Trophoblast cell (in vitro differentiated cells and primary cell): ENCODE data around the gene KCNMB3.
A peak's percentile ranks its signal among the peaks of the same experiment; 100 is the strongest.

Experiments used
- DNase-seq, 2 donors: peaks; one replicate each; pipeline ENCODE4 v3.0.0-alpha.2; 2016
- H2AFZ ChIP-seq: 2 replicates; pipeline ENCODE4 v1.6.1; 2013; ENCODE audit warnings: low read length, moderate library complexity, mild to moderate bottlenecking; ENCODE audit not compliant: insufficient read depth, poor library complexity
- H2AK5ac ChIP-seq: 2 replicates; pipeline ENCODE4 v1.6.1; 2013; ENCODE audit warnings: mild to moderate bottlenecking, low read length
- H2BK120ac ChIP-seq: 2 replicates; pipeline ENCODE4 v1.6.1; 2013; ENCODE audit warnings: low read length, mild to moderate bottlenecking, moderate library complexity; ENCODE audit not compliant: insufficient read depth, poor library complexity
- H2BK12ac ChIP-seq: 2 replicates; pipeline ENCODE4 v1.6.1; 2013; ENCODE audit warnings: mild to moderate bottlenecking, low read length, moderate library complexity
- H2BK5ac ChIP-seq: 2 replicates; pipeline ENCODE4 v1.6.1; 2013; ENCODE audit warnings: low read length, low read depth, moderate library complexity, mild to moderate bottlenecking; ENCODE audit not compliant: poor library complexity
- H3K14ac ChIP-seq: 2 replicates; pipeline ENCODE4 v1.6.1; 2013; ENCODE audit warnings: mild to moderate bottlenecking, low read length
- H3K18ac ChIP-seq: 2 replicates; pipeline ENCODE4 v1.6.1; 2013; ENCODE audit warnings: mild to moderate bottlenecking, low read length
- H3K23ac ChIP-seq: 2 replicates; pipeline ENCODE4 v1.6.1; 2013; ENCODE audit warnings: low read length
- H3K27ac ChIP-seq: 2 replicates; pipeline ENCODE4 v1.5.1; 2013; ENCODE audit warnings: low read depth, mild to moderate bottlenecking, inconsistent platforms, low read length, moderate library complexity
- H3K27me3 ChIP-seq: 2 replicates; pipeline ENCODE4 v1.6.1; 2013; ENCODE audit warnings: inconsistent platforms, mild to moderate bottlenecking, low read length, moderate library complexity; ENCODE audit not compliant: insufficient read depth
- H3K36me3 ChIP-seq, 2 experiments: 1 replicate in 1 of 2; 2 replicates in 1 of 2; pipeline ENCODE4 v1.6.1; 2013; ENCODE audit warnings: low read length in 2 of 2, mild to moderate bottlenecking in 2 of 2, moderate library complexity in 1 of 2; ENCODE audit not compliant: insufficient read depth in 2 of 2, control insufficient read depth in 1 of 2
- H3K4ac ChIP-seq: 2 replicates; pipeline ENCODE4 v1.6.1; 2013; ENCODE audit warnings: low read depth, mild to moderate bottlenecking, low read length, moderate library complexity
- H3K4me1 ChIP-seq, 2 experiments: 1 replicate in 1 of 2; 2 replicates in 1 of 2; pipeline ENCODE4 v1.6.1; 2013; ENCODE audit warnings: low read length in 2 of 2, mild to moderate bottlenecking in 2 of 2, moderate library complexity in 1 of 2; ENCODE audit not compliant: insufficient read depth in 2 of 2, control insufficient read depth in 1 of 2
- H3K4me2 ChIP-seq: 2 replicates; pipeline ENCODE4 v1.6.1; 2013; ENCODE audit warnings: inconsistent platforms, mild to moderate bottlenecking, low read length, moderate library complexity
- H3K4me3 ChIP-seq: 2 replicates; pipeline ENCODE4 v1.5.1; 2013; ENCODE audit warnings: mild to moderate bottlenecking, low read depth, low read length, inconsistent platforms
- H3K79me1 ChIP-seq: one replicate; pipeline ENCODE4 v1.6.1; 2013; ENCODE audit warnings: low read length
- H3K79me2 ChIP-seq: 2 replicates; pipeline ENCODE4 v1.6.1; 2013; ENCODE audit warnings: low read length, mild to moderate bottlenecking; ENCODE audit not compliant: control insufficient read depth, insufficient read depth, poor library complexity
- H3K9ac ChIP-seq: 2 replicates; pipeline ENCODE4 v1.6.1; 2013; ENCODE audit warnings: mild to moderate bottlenecking, low read length
- H3K9me3 ChIP-seq: 2 replicates; pipeline ENCODE4 v1.6.1; 2013; ENCODE audit warnings: low read depth, mild to moderate bottlenecking, control low read depth, inconsistent platforms, low read length; ENCODE audit not compliant: insufficient read depth
- H4K12ac ChIP-seq: 2 replicates; pipeline ENCODE4 v1.6.1; 2013; ENCODE audit warnings: low read depth, mild to moderate bottlenecking, low read length, moderate library complexity
- H4K8ac ChIP-seq: 2 replicates; pipeline ENCODE4 v1.6.1; 2013; ENCODE audit warnings: low read depth, mild to moderate bottlenecking, low read length, moderate library complexity
- H4K91ac ChIP-seq: one replicate; pipeline ENCODE4 v1.6.1; 2013; ENCODE audit warnings: low read depth, mild to moderate bottlenecking, low read length, moderate library complexity
- WGBS: extraction: QIAGEN DNeasy Blood & Tissue Kit; methylation state at CpG from one replicate; pipeline ENCODE4 v1.1.7; 2013; ENCODE audit warnings: missing lambda C conversion rate; ENCODE audit not compliant: insufficient read length, insufficient coverage; ENCODE audit errors: extremely low coverage; 5-methylcytosine and 5-hydroxymethylcytosine counted together

The KCNMB3 gene

GRCh38 chr3:179236669-179237301 lies 14.1 kb downstream of the KCNMB3 start:
- no peaks in the 10 kb centered on the region for H3K4me1 ChIP-seq
- no CpG with 5 or more reads among the region's 2 CpGs for WGBS
- no peaks in the 10 kb centered on the region for H3K27me3 ChIP-seq

DNA sequence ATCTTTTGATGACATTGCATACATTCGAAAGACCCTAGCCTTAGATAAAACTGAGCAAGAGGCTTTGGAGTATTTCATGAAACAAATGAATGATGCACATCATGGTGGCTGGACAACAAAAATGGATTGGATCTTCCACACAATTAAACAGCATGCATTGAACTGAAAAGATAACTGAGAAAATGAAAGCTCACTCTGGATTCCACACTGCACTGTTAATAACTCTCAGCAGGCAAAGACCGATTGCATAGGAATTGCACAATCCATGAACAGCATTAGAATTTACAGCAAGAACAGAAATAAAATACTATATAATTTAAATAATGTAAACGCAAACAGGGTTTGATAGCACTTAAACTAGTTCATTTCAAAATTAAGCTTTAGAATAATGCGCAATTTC lies 16.7 kb downstream of the KCNMB3 start:
- Histone ChIP-seq H4K12ac (no peak overlapping the region), H3K36me3 (peaks cover 4 to 5% of the 10 kb centered on the region in 2 experiments), H3K79me1 (no peaks in the 10 kb centered on the region), H3K27me3 (no peaks in the 10 kb centered on the region), H2BK5ac (no peak overlapping the region), H2BK120ac (no peak overlapping the region), H3K23ac (no peak overlapping the region), H2AFZ (no peak overlapping the region), H3K4me2 (no peak overlapping the region), H3K9ac (no peak overlapping the region), H2AK5ac (no peak overlapping the region), H3K79me2 (no peaks in the 10 kb centered on the region), H4K91ac (no peak overlapping the region), H3K18ac (no peak overlapping the region), H3K9me3 (no peaks in the 10 kb centered on the region), H4K8ac (no peak overlapping the region), H3K4me3 (no peak overlapping the region), H3K4ac (no peak overlapping the region), H2BK12ac (no peak overlapping the region), H3K27ac (no peak overlapping the region), H3K14ac (no peak overlapping the region), H3K4me1 (no peaks in the 10 kb centered on the region)
- DNase-seq: peak in 1 of 2 donors; percentile 2
- WGBS: no CpG with 5 or more reads among the region's 4 CpGs

More at GRCh38 chr3:179236669-179237301, 14.1 kb downstream of the KCNMB3 start:
- Histone ChIP-seq H3K18ac (no peak overlapping the region), H2AFZ (no peak overlapping the region), H3K36me3 (peaks cover 0 to under 1% of the 10 kb centered on the region in 2 experiments), H3K79me2 (no peaks in the 10 kb centered on the region), H3K9ac (no peak overlapping the region), H3K23ac (no peak overlapping the region), H4K8ac (no peak overlapping the region), H3K4me3 (no peak overlapping the region), H2AK5ac (no peak overlapping the region), H4K12ac (no peak overlapping the region), H3K4me2 (no peak overlapping the region), H3K14ac (no peak overlapping the region), H3K4ac (no peak overlapping the region), H3K9me3 (no peaks in the 10 kb centered on the region), H2BK120ac (no peak overlapping the region), H2BK5ac (no peak overlapping the region), H3K79me1 (no peaks in the 10 kb centered on the region), H3K27ac (no peak overlapping the region), H2BK12ac (no peak overlapping the region), H4K91ac (no peak overlapping the region)
- DNase-seq: no peak

DNA sequence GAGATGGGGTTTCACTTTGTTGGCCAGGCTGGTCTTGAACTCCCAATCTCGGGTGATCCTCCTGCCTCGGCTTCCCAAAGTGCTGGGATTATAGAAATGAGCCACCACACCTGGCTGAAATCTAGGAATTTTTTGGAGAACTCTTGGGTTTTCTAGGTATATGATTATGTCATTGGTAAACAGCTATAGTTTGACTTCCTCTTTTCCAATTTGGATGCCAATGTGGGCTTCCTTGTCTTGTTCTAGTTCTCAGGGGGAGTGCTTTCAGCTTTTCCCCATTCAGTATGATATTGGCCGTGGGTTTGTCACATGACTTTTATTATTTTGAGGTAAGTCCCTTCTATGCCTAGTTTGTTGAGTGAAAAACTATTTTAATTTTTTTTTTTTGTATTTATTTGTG lies 17.9 kb downstream of the KCNMB3 start:
- Histone ChIP-seq H3K4me2 (no peak overlapping the region), H4K12ac (no peak overlapping the region), H3K23ac (no peak overlapping the region), H3K9ac (no peak overlapping the region), H4K91ac (no peak overlapping the region), H3K14ac (no peak overlapping the region), H2BK120ac (no peak overlapping the region), H3K4me1 (no peaks in the 10 kb centered on the region), H2AK5ac (no peak overlapping the region), H3K4ac (no peak overlapping the region), H3K79me1 (no peaks in the 10 kb centered on the region), H2BK5ac (no peak overlapping the region), H3K36me3 (peaks cover 5% of the 10 kb centered on the region in 2 experiments), H3K9me3 (no peaks in the 10 kb centered on the region), H4K8ac (no peak overlapping the region), H2AFZ (no peak overlapping the region), H3K4me3 (no peak overlapping the region), H3K27ac (no peak overlapping the region), H3K79me2 (no peaks in the 10 kb centered on the region), H3K18ac (no peak overlapping the region), H2BK12ac (no peak overlapping the region), H3K27me3 (no peaks in the 10 kb centered on the region)
- no peak for DNase-seq
- WGBS: no CpG with 5 or more reads among the region's 3 CpGs

- DNase-seq: no peak
- WGBS: no CpG with 5 or more reads among the region's 5 CpGs
- Histone ChIP-seq H3K18ac (no peak overlapping the region), H2BK120ac (no peak overlapping the region), H2AK5ac (no peak overlapping the region), H3K4ac (no peak overlapping the region), H3K79me2 (no peaks in the 10 kb centered on the region), H2BK12ac (no peak overlapping the region), H3K23ac (no peak overlapping the region), H4K8ac (no peak overlapping the region), H2BK5ac (no peak overlapping the region), H3K4me2 (no peak overlapping the region), H3K9ac (peak overlapping the region; percentile 43), H3K4me1 (no peaks in the 10 kb centered on the region), H3K27me3 (no peaks in the 10 kb centered on the region), H3K14ac (no peak overlapping the region), H2AFZ (no peak overlapping the region), H4K12ac (no peak overlapping the region), H3K36me3 (peaks cover 5% of the 10 kb centered on the region in 2 experiments), H3K27ac (no peak overlapping the region), H3K9me3 (no peaks in the 10 kb centered on the region), H3K79me1 (no peaks in the 10 kb centered on the region), H3K4me3 (no peak overlapping the region), H4K91ac (no peak overlapping the region)
These were observed 21.7 kb downstream of the KCNMB3 start for GRCh38 chr3:179229177-179229576.
